ENCODE measurements around the gene TBX1. TPM values are rescaled to one million over a fixed set of nuclear protein-coding genes. Genes with fewer than 3 reads are reported as not detected.

TBX1 gene
- total and polyA plus RNA-seq, 2 of the 8 experiments (the other 6 are each of a cell fraction or from before 2014, with no cell fraction given), result 0.28 TPM; not detected in 1

DNA sequence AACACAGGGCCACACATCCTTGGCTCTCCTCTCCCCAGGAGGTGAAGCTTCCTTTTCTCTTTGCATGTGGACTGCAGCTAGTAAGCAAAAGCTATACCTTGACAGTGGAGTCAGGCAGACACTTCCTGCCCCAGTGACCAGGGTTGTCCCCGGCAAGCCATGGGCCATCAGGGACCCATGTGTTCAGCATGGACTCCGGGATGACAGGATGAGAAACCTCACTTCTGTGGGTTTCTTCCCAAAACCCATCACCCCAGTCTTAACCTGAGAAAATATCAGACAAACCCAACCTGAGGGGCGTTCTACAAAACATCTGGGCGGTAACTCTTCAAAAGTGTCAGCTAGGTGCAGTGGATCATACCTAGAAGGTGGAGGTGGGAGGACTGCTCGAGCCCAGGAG is 53.9 kb downstream of the TBX1 start:
- Histone ChIP-seq H3K18ac (ENCODE audit: extremely low read depth, low read length) (no peak overlapping the region), H4K91ac (replicated peaks; ENCODE audit: insufficient read length, low read length) (no peak overlapping the region), H4K5ac (ENCODE audit: insufficient read length, low read depth, low read length) (no peak overlapping the region), H3K23ac (ENCODE audit: insufficient read length) (no peak overlapping the region), H2BK5ac (ENCODE audit: low read depth, low read length) (no peak overlapping the region), H2BK12ac (ENCODE audit: low read depth, low read length) (no peak overlapping the region), H2AK5ac (ENCODE audit: low read depth, low read length) (no peak overlapping the region), H3K56ac (replicated peaks; ENCODE audit: insufficient read length, low read depth, low read length) (no peak overlapping the region), H3K9ac (replicated peaks in 1 of 4; ENCODE audit: extremely low read depth in 1 of 4, low read depth in 3 of 4, low read length in 3 of 4) (no peak overlapping the region), H3K9me3 (ENCODE audit: insufficient read depth in 2 of 2, low read depth in 1 of 2, low read length in 1 of 2) (no peaks in the 10 kb centered on the region), H2BK15ac (ENCODE audit: low read length) (no peak overlapping the region), H3K4me1 (replicated peaks in 1 of 4; ENCODE audit: control insufficient read depth in 3 of 4, insufficient read depth in 4 of 4, low read length in 3 of 4) (no peaks in the 10 kb centered on the region; a peak in 1 of 7 replicates), H3K14ac (ENCODE audit: insufficient read length) (no peak overlapping the region), H3K4me3 (ENCODE audit: extremely low read depth in 1 of 4, insufficient read depth in 2 of 4, low read depth in 3 of 4, low read length in 4 of 4) (no peak overlapping the region), H2AFZ (ENCODE audit: low read length) (no peak overlapping the region), H3K4ac (replicated peaks; ENCODE audit: insufficient read length, low read depth, low read length) (no peak overlapping the region), H4K8ac (ENCODE audit: extremely low read depth, insufficient read depth, low read length) (no peak overlapping the region), H3K23me2 (ENCODE audit: low read depth, low read length) (peaks cover 2% of the 10 kb centered on the region; the same call in 1 of the 2 replicates), H2BK120ac (replicated peaks; ENCODE audit: low read depth, low read length) (no peak overlapping the region), H2BK20ac (ENCODE audit: low read length) (no peak overlapping the region), H3K4me2 (ENCODE audit: insufficient read depth in 1 of 2, low read depth in 2 of 2, low read length in 2 of 2) (no peak overlapping the region), H3K36me3 (ENCODE audit: control insufficient read depth in 2 of 4, insufficient read depth in 4 of 4, low read length in 3 of 4) (no peaks in the 10 kb centered on the region), H4K20me1 (replicated peaks in 1 of 2; ENCODE audit: control insufficient read depth in 1 of 2, insufficient read depth in 2 of 2, low read length in 2 of 2) (peaks cover 3 to 6% of the 10 kb centered on the region in 2 experiments), H3K79me2 (ENCODE audit: control insufficient read depth in 1 of 2, insufficient read depth in 2 of 2, low read length in 2 of 2) (no peaks in the 10 kb centered on the region), H3K27me3 (replicated peaks in 1 of 4; ENCODE audit: control insufficient read depth in 3 of 4, extremely low read depth in 1 of 4, insufficient read depth in 3 of 4, low read length in 3 of 4) (no peaks in the 10 kb centered on the region), H3K79me1 (ENCODE audit: low read depth, low read length) (no peaks in the 10 kb centered on the region), H3K27ac (ENCODE audit: low read depth, low read length) (no peak overlapping the region)
- ChIA-PET CTCF (ENCODE audit: partially characterized antibody) (interaction anchor here (0.9 to 1.2 kb wide), 5 partner anchors 18 to 139 kb away, joined by 3 to 6 read pairs (median 3); no protein-coding TSS in a partner anchor), POLR2A (ENCODE audit: partially characterized antibody) (no interaction called here)
- TF ChIP-seq POLR2A (IDR thresholded peaks at IDR 0.05; ENCODE audit: control extremely low read depth in 1 of 2, low read depth in 2 of 2, low read length in 2 of 2) (no peak), SUZ12 (IDR thresholded peaks at IDR 0.05; ENCODE audit: low read length) (no peak), JUN (IDR thresholded peaks at IDR 0.05; ENCODE audit: low read depth, low read length) (no peak), KDM1A (IDR thresholded peaks at IDR 0.05; ENCODE audit: borderline replicate concordance, low read length) (no peak), FOSL1 (IDR thresholded peaks at IDR 0.05; ENCODE audit: insufficient read depth, low read depth, low read length) (no peak), SIN3A (conservative IDR thresholded peaks at IDR 0.05 in 1 of 2, IDR thresholded peaks at IDR 0.05 in 1 of 2; ENCODE audit: low read depth in 1 of 2, low read length in 2 of 2) (no peak), EGR1 (IDR thresholded peaks at IDR 0.05; ENCODE audit: borderline replicate concordance, low read depth, low read length) (no peak)
- TF ChIP-seq, protein P1, sequence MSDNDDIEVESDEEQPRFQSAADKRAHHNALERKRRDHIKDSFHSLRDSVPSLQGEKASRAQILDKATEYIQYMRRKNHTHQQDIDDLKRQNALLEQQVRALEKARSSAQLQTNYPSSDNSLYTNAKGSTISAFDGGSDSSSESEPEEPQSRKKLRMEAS (IDR thresholded peaks at IDR 0.05), result no peak
- 91% methylated on average over 5 of the region's 5 CpGs; no CpG with 5 or more reads in 1 of the 2 experiments for WGBS, 2 experiments (ENCODE audit: extremely low coverage in 1 of 2, insufficient coverage in 1 of 2, insufficient read length in 1 of 2, insufficient replicate concordance in 2 of 2, low coverage in 1 of 2, low lambda C conversion rate in 2 of 2, missing lambda C conversion rate in 1 of 2)
- DNase-seq (ENCODE audit: low read depth in 1 of 2, low spot score in 2 of 2) (no peak), FAIRE-seq (no peak)
